HG02970 (cell line): ENCODE results near the gene CFI.
"Not testable (repeated sequence)": the region's sequence is repeated elsewhere in the genome, so short reads cannot be mapped to it uniquely, and the experiment has no call there.

Source experiments
- ATAC-seq: cut with Tn5 transposase; IDR thresholded peaks from one replicate; pipeline ENCODE4 v1.9.1; 2021; ENCODE audit warnings: mild to moderate bottlenecking, moderate library complexity, moderate number of reproducible peaks; ENCODE audit not compliant: unreplicated experiment, low FRiP score

Gene CFI

GRCh38 chr4:109801099-109801789 lies 555 bp downstream of the CFI start:
- ATAC-seq = no peak

GRCh38 chr4:109798866-109799265 lies 2.9 kb downstream of the CFI start:
- no peak for ATAC-seq

GRCh38 chr4:109795059-109795458 lies 6.7 kb downstream of the CFI start:
- ATAC-seq = no peak

GRCh38 chr4:109787807-109788206 lies 14.0 kb downstream of the CFI start:
- ATAC-seq = no peak

- ATAC-seq = no peak
Measured at GRCh38 chr4:109786846-109787245, 15.0 kb downstream of the CFI start.

GRCh38 chr4:109782092-109782491 lies 19.7 kb downstream of the CFI start:
- not testable (repeated sequence) for ATAC-seq

GRCh38 chr4:109764789-109765402 lies 36.9 kb downstream of the CFI start:
- no peak for ATAC-seq

GRCh38 chr4:109764376-109764775 lies 37.4 kb downstream of the CFI start:
- no peak for ATAC-seq

- ATAC-seq = no peak
Measured at GRCh38 chr4:109760682-109761081, 41.1 kb downstream of the CFI start.

GRCh38 chr4:109755656-109756055 lies 46.1 kb downstream of the CFI start:
- no peak for ATAC-seq

GRCh38 chr4:109754093-109754857 lies 47.5 kb downstream of the CFI start:
- ATAC-seq = no peak

- no peak for ATAC-seq
Measured at GRCh38 chr4:109752525-109752924, 49.3 kb downstream of the CFI start.

- ATAC-seq = no peak
Measured at GRCh38 chr4:109751852-109752251, 49.9 kb downstream of the CFI start.

- ATAC-seq = no peak
Measured at GRCh38 chr4:109750652-109751244, 51.1 kb downstream of the CFI start.

GRCh38 chr4:109749388-109750082 lies 52.3 kb downstream of the CFI start:
- no peak for ATAC-seq

GRCh38 chr4:109748114-109748513 lies 53.7 kb downstream of the CFI start:
- ATAC-seq = no peak

GRCh38 chr4:109746728-109747127 lies 55.1 kb downstream of the CFI start:
- ATAC-seq = no peak

- no peak for ATAC-seq
Measured at GRCh38 chr4:109745830-109746229, 56.0 kb downstream of the CFI start.

GRCh38 chr4:109739547-109739946 lies 62.3 kb downstream of the CFI start:
- ATAC-seq = no peak

GRCh38 chr4:109738104-109738872 lies 63.5 kb downstream of the CFI start:
- ATAC-seq = no peak
